Measurements from ENCODE around the gene FRMD4A. TPM values are rescaled to one million over a fixed set of nuclear protein-coding genes. Genes with fewer than 3 reads are reported as not detected.
A peak's percentile ranks its signal among the peaks of the same experiment; 100 is the strongest.
"Not testable (repeated sequence)": the region's sequence is repeated elsewhere in the genome, so short reads cannot be mapped to it uniquely, and the experiment has no call there.

The FRMD4A gene
- total RNA-seq, 2 donors from 2014 or later = 22.3 to 22.4 TPM

- no peaks in the 10 kb centered on the region for H3K9me3 ChIP-seq (ENCODE audit: control insufficient read depth, low read length)
- no peaks in the 10 kb centered on the region for H3K4me1 Mint-ChIP-seq
- H3K27ac ChIP-seq (ENCODE audit: low read depth, low read length) = no peak overlapping the region
- 91 to 92% methylated on average over 8 to 11 of the region's 11 CpGs for WGBS, 2 experiments (ENCODE audit: insufficient coverage in 1 of 2, insufficient read length in 1 of 2)
- no peak overlapping the region for H3K4me3 Mint-ChIP-seq
- H3K4me3 ChIP-seq (ENCODE audit: low read length) = no peak overlapping the region
- no peaks in the 10 kb centered on the region for H3K36me3 Mint-ChIP-seq (ENCODE audit: low read depth)
- H3K27ac Mint-ChIP-seq = no peak overlapping the region
- no peaks in the 10 kb centered on the region for H3K27me3 ChIP-seq (ENCODE audit: control insufficient read depth, insufficient read depth, low read length, poor library complexity, severe bottlenecking)
- no peak overlapping the region for H3K9ac ChIP-seq (ENCODE audit: extremely low read depth, low read length, poor library complexity, severe bottlenecking)
- DNase-seq = peak; percentile 3
- no peaks in the 10 kb centered on the region for H3K9me3 Mint-ChIP-seq
- no peaks in the 10 kb centered on the region for H3K36me3 ChIP-seq (ENCODE audit: control insufficient read depth, insufficient read depth, low read length)
- no peaks in the 10 kb centered on the region for H3K4me1 ChIP-seq (ENCODE audit: control insufficient read depth, insufficient read depth, low read length)
- H3K27me3 Mint-ChIP-seq (ENCODE audit: insufficient read depth) = no peaks in the 10 kb centered on the region
- TF ChIP-seq CTCF (conservative IDR thresholded peaks at IDR 0.05) = no peak
Observed at GRCh38 chr10:14235566-14236195, 95.0 kb downstream of the FRMD4A start.

GRCh38 chr10:14233566-14233965 lies 97.2 kb downstream of the FRMD4A start:
- DNase-seq = peak; percentile 30
- Histone ChIP-seq H3K36me3 (ENCODE audit: control insufficient read depth, insufficient read depth, low read length) (no peaks in the 10 kb centered on the region), H3K9me3 (ENCODE audit: control insufficient read depth, low read length) (no peaks in the 10 kb centered on the region), H3K4me1 (ENCODE audit: control insufficient read depth, insufficient read depth, low read length) (no peaks in the 10 kb centered on the region), H3K4me3 (ENCODE audit: low read length) (no peak overlapping the region), H3K9ac (ENCODE audit: extremely low read depth, low read length, poor library complexity, severe bottlenecking) (no peak overlapping the region), H3K27me3 (ENCODE audit: control insufficient read depth, insufficient read depth, low read length, poor library complexity, severe bottlenecking) (no peaks in the 10 kb centered on the region), H3K27ac (ENCODE audit: low read depth, low read length) (peak overlapping the region; percentile 22)
- H3K4me3 Mint-ChIP-seq = no peak overlapping the region
- TF ChIP-seq CTCF (conservative IDR thresholded peaks at IDR 0.05) = no peak
- no peaks in the 10 kb centered on the region for H3K27me3 Mint-ChIP-seq (ENCODE audit: insufficient read depth)
- no peaks in the 10 kb centered on the region for H3K9me3 Mint-ChIP-seq
- WGBS, 2 experiments (ENCODE audit: insufficient coverage in 1 of 2, insufficient read length in 1 of 2) = 81 to 92% methylated on average over 4 of the region's 4 CpGs
- H3K36me3 Mint-ChIP-seq (ENCODE audit: low read depth) = no peaks in the 10 kb centered on the region
- H3K27ac Mint-ChIP-seq = no peak overlapping the region
- no peaks in the 10 kb centered on the region for H3K4me1 Mint-ChIP-seq

- H3K36me3 Mint-ChIP-seq (ENCODE audit: low read depth); H3K4me1 Mint-ChIP-seq; H3K4me3 Mint-ChIP-seq; H3K27me3 Mint-ChIP-seq (ENCODE audit: insufficient read depth); H3K9ac ChIP-seq (ENCODE audit: extremely low read depth, low read length, poor library complexity, severe bottlenecking); H3K27me3 ChIP-seq (ENCODE audit: control insufficient read depth, insufficient read depth, low read length, poor library complexity, severe bottlenecking); H3K27ac Mint-ChIP-seq; H3K36me3 ChIP-seq (ENCODE audit: control insufficient read depth, insufficient read depth, low read length); H3K9me3 Mint-ChIP-seq; H3K9me3 ChIP-seq (ENCODE audit: control insufficient read depth, low read length); H3K4me1 ChIP-seq (ENCODE audit: control insufficient read depth, insufficient read depth, low read length); H3K27ac ChIP-seq (ENCODE audit: low read depth, low read length); DNase-seq; H3K4me3 ChIP-seq (ENCODE audit: low read length): not testable (repeated sequence)
- 93 to 100% methylated on average over 3 of the region's 3 CpGs for WGBS, 2 experiments (ENCODE audit: insufficient coverage in 1 of 2, insufficient read length in 1 of 2)
Observed at GRCh38 chr10:14228798-14229197, 101.9 kb downstream of the FRMD4A start.

- Histone ChIP-seq H3K9ac (ENCODE audit: extremely low read depth, low read length, poor library complexity, severe bottlenecking) (no peak overlapping the region), H3K9me3 (ENCODE audit: control insufficient read depth, low read length) (no peaks in the 10 kb centered on the region), H3K27me3 (ENCODE audit: control insufficient read depth, insufficient read depth, low read length, poor library complexity, severe bottlenecking) (no peaks in the 10 kb centered on the region), H3K36me3 (ENCODE audit: control insufficient read depth, insufficient read depth, low read length) (no peaks in the 10 kb centered on the region), H3K4me1 (ENCODE audit: control insufficient read depth, insufficient read depth, low read length) (no peaks in the 10 kb centered on the region), H3K27ac (ENCODE audit: low read depth, low read length) (no peak overlapping the region), H3K4me3 (ENCODE audit: low read length) (no peak overlapping the region)
- no peak for TF ChIP-seq CTCF (conservative IDR thresholded peaks at IDR 0.05)
- no peaks in the 10 kb centered on the region for H3K4me1 Mint-ChIP-seq
- peak; percentile 6 for DNase-seq
- no peak overlapping the region for H3K4me3 Mint-ChIP-seq
- no peaks in the 10 kb centered on the region for H3K36me3 Mint-ChIP-seq (ENCODE audit: low read depth)
- H3K9me3 Mint-ChIP-seq = no peaks in the 10 kb centered on the region
- H3K27me3 Mint-ChIP-seq (ENCODE audit: insufficient read depth) = no peaks in the 10 kb centered on the region
- WGBS, 2 experiments (ENCODE audit: insufficient coverage in 1 of 2, insufficient read length in 1 of 2) = 88 to 92% methylated on average over 4 of the region's 4 CpGs
- no peak overlapping the region for H3K27ac Mint-ChIP-seq
Observed at GRCh38 chr10:14225379-14225778, 105.3 kb downstream of the FRMD4A start.

Measured in endodermal cell (in vitro differentiated cells).